Esophagus muscularis mucosa (tissue), 4 donors: ENCODE results near the gene ACACB. TPM values are rescaled to one million over a fixed set of nuclear protein-coding genes. Genes with fewer than 3 reads are reported as not detected.
A peak's percentile ranks its signal among the peaks of the same experiment; 100 is the strongest.

Experiments
- DNase-seq: peaks from one replicate; pipeline ENCODE4 v3.0.0-alpha.2; 2017; ENCODE audit errors: extremely low spot score
- H3K27ac ChIP-seq, 4 donors: fragments of 200-600 bp; sonication (generic); replicated peaks in 1 of 4; 1 replicate in 3 of 4; 2 replicates in 1 of 4; pipeline ENCODE4 v1.5.1; 2016 to 2019; ENCODE audit warnings: mild to moderate bottlenecking in 1 of 4
- H3K27me3 ChIP-seq, 4 donors: fragments of 200-600 bp; sonication (generic); one replicate each; pipeline versions ENCODE4 v1.5.1 to v1.6.0; 2016 to 2019
- H3K36me3 ChIP-seq, 4 donors: fragments of 200-600 bp; sonication (generic); one replicate each; pipeline ENCODE4 v1.5.1; 2016 to 2019
- H3K4me1 ChIP-seq, 4 donors: fragments of 200-600 bp; sonication (generic); one replicate each; pipeline ENCODE4 v1.5.1; 2016 to 2019
- H3K4me3 ChIP-seq, 4 donors: fragments of 200-600 bp; sonication (generic); 1 replicate in 2 of 4; 2 replicates in 2 of 4; pipeline ENCODE4 v1.5.1; 2016 to 2019; ENCODE audit warnings: mild to moderate bottlenecking in 4 of 4, moderate library complexity in 1 of 4
- H3K9me3 ChIP-seq, 4 donors: fragments of 200-600 bp; sonication (generic); 1 replicate in 3 of 4; 2 replicates in 1 of 4; pipeline ENCODE4 v1.5.1; 2016 to 2019
- EP300 ChIP-seq: sonication (generic); formaldehyde crosslinking; IDR thresholded peaks from one replicate; pipeline ENCODE4 v1.6.1; 2017; ENCODE audit warnings: antibody characterized with exemption
- POLR2A ChIP-seq: fragments of 450-650 bp; IDR thresholded peaks from one replicate; pipeline ENCODE4 v1.6.1; 2017; ENCODE audit warnings: antibody characterized with exemption, moderate library complexity, mild to moderate bottlenecking, low read depth
- POLR2AphosphoS5 ChIP-seq, 2 donors: sonication (generic); formaldehyde crosslinking; IDR thresholded peaks; one replicate each; pipeline ENCODE4 v1.6.1; 2017; ENCODE audit warnings: antibody characterized with exemption in 2 of 2
- WGBS: methylation state at CpG from one replicate; pipeline ENCODE4 v1.1.5; 2018; 5-methylcytosine and 5-hydroxymethylcytosine counted together
- intact Hi-C: fragments of 100-400 bp; cut with DNase I; formaldehyde crosslinking; loops from one replicate; pipeline ENCODE4 v1.15.1; 2023
- total RNA-seq, 4 donors: library from RNA; depleted of rRNA; stranded (reverse); fragments of >200 nt; gene quantifications; one replicate each; pipeline versions ENCODE4 v1.1.0 to v1.2.1, GENCODE V29; 2016
- TF ChIP-seq, protein P1 (sequence below), 3 experiments: fragments of 200-600 bp in 2 of 3; fragments of 450-650 bp in 1 of 3; sonication (generic) in 2 of 3; IDR thresholded peaks; one replicate each; pipeline ENCODE4 v1.5.1; 2017 to 2019; ENCODE audit warnings: antibody characterized with exemption in 3 of 3, mild to moderate bottlenecking in 2 of 3, moderate library complexity in 1 of 3

ACACB gene
- total RNA-seq, 4 donors from 2014 or later: 59.6 to 134 (median 108) TPM

DNA sequence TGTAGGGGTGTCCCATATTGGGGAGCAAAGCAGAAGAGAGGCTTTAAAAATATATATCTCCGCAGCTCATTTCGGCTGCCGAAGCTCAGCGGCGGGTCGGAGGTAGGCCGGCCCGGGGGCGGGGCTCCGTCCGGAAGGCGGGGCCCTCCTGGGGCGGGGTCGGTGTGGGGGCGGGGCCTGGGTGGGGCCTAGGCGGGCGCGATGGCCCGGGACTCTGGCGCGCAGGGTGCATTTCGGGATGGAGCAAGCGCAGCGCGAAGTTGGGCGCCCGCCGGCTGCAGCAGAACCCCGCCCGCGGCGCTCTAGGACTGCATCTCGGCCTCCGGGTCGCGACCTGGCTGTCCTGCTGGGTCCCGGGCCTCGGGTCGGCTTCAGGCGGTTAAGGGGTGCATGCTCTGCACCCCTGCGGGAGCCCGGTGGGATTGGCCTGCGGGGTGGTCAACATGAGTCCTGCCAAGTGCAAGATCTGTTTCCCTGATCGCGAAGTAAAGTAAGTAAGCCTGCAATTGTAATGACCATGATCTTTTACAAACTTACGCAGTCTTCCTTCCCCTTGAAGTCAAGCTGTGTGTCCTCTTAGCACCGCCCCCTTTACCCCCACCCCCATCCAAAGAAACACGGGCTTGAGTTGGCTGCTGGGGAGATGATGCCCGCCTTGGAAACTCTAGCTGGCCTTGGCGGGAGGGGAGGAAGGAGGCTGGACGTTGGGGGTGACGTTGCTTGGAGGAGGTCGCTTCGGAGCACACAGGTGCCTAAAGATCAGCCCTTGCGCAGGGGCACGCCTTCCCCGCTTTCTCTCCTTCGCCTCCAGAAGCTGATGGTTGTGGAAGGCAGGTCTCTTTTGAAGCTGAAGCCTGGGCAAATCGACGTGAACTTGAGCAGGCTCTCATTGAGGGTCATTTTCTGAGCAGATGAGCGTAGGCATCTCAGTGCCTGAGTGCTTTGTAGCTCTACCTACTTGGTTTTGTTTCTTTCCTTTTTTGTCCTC, 38.4 kb downstream of the ACACB start:
- 2% methylated on average over 31 of the region's 61 CpGs for WGBS
- intact Hi-C loops: no loop called here
- peaks cover 55 to 56% (median 56%) of the 10 kb centered on the region in 4 donors for H3K4me1 ChIP-seq

DNA sequence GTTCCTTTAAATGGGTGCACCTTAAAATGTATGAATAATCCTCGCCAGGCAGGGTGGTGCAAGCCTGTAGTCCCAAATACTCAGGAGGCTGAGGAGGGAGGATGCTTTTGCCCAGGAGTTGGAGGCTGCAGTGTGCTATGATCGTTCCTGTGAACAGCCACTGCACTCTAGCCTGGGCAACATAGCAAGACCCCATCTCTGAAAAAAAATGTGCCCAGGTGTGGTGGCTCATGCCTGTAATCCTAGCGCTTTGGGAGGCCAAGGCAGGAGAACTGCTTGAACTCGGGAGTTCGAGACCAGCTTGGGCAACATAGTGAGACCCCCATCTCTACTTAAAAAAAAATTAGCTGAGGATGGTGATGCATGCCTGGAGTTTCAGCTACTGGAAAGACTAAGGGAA, 39.6 kb downstream of the ACACB start:
- 91% methylated on average over 5 of the region's 5 CpGs for WGBS
- peak overlapping the region; percentile 89 to 96 (median 92) for H3K27ac ChIP-seq
- peaks cover 65 to 69% (median 68%) of the 10 kb centered on the region in 4 donors for H3K4me1 ChIP-seq
- no peaks in the 10 kb centered on the region for H3K27me3 ChIP-seq
- intact Hi-C loops: no loop called here
- no peaks in the 10 kb centered on the region for H3K9me3 ChIP-seq
- no peak for DNase-seq
- TF ChIP-seq, protein P1, sequence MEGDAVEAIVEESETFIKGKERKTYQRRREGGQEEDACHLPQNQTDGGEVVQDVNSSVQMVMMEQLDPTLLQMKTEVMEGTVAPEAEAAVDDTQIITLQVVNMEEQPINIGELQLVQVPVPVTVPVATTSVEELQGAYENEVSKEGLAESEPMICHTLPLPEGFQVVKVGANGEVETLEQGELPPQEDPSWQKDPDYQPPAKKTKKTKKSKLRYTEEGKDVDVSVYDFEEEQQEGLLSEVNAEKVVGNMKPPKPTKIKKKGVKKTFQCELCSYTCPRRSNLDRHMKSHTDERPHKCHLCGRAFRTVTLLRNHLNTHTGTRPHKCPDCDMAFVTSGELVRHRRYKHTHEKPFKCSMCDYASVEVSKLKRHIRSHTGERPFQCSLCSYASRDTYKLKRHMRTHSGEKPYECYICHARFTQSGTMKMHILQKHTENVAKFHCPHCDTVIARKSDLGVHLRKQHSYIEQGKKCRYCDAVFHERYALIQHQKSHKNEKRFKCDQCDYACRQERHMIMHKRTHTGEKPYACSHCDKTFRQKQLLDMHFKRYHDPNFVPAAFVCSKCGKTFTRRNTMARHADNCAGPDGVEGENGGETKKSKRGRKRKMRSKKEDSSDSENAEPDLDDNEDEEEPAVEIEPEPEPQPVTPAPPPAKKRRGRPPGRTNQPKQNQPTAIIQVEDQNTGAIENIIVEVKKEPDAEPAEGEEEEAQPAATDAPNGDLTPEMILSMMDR (IDR thresholded peaks at IDR 0.05): no peak
- no peak for TF ChIP-seq POLR2A
- no peak for TF ChIP-seq POLR2AphosphoS5 (IDR thresholded peaks at IDR 0.05)
- TF ChIP-seq EP300: no peak
- peak overlapping the region; percentile 66 to 86 (median 74) for H3K4me3 ChIP-seq
- no peaks in the 10 kb centered on the region for H3K36me3 ChIP-seq

More for the DNA sequence above, 38.4 kb downstream of the ACACB start:
- Histone ChIP-seq H3K27ac (peak overlapping the region; percentile 89 to 96 (median 92)), H3K4me3 (peak overlapping the region; percentile 66 to 86 (median 74)), H3K36me3 (no peaks in the 10 kb centered on the region), H3K27me3 (no peaks in the 10 kb centered on the region), H3K9me3 (no peaks in the 10 kb centered on the region)
- peak; percentile 97 for DNase-seq
- TF ChIP-seq POLR2AphosphoS5 (IDR thresholded peaks at IDR 0.05) (peak; percentile 85 to 89), EP300 (no peak), POLR2A (peak; percentile 41)
- TF ChIP-seq, protein P1 (IDR thresholded peaks at IDR 0.05): no peak

DNA sequence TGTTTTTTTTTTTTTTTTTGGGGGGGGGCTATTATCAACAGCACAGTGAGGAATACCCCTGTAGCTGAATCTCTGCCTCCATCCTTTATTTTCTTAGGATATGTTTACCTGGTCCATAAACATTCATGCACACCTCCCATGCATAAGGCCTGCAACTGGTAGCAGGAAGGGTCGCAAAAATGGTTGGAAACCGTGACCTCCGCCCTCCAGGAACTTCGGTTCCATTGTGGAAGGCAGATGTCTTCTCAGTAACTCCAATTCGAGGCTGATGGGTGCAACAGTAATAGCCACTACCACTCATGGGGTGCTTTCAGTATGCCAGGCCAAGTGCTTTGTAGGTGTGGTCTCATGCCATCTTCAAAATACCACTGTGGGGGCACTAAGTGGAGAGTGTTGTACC, 40.2 kb downstream of the ACACB start:
- Histone ChIP-seq H3K36me3 (no peaks in the 10 kb centered on the region), H3K4me1 (peaks cover 68 to 75% (median 74%) of the 10 kb centered on the region in 4 donors), H3K9me3 (no peaks in the 10 kb centered on the region), H3K27ac (peak overlapping the region; percentile 89 to 96 (median 92)), H3K27me3 (no peaks in the 10 kb centered on the region), H3K4me3 (peak overlapping the region; percentile 66 to 86 (median 74))
- 95% methylated on average over 5 of the region's 5 CpGs for whole genome bisulfite sequencing
- no peak for TF ChIP-seq POLR2A
- TF ChIP-seq POLR2AphosphoS5 (IDR thresholded peaks at IDR 0.05): no peak
- DNase-seq: no peak
- intact Hi-C loops: no loop called here

DNA sequence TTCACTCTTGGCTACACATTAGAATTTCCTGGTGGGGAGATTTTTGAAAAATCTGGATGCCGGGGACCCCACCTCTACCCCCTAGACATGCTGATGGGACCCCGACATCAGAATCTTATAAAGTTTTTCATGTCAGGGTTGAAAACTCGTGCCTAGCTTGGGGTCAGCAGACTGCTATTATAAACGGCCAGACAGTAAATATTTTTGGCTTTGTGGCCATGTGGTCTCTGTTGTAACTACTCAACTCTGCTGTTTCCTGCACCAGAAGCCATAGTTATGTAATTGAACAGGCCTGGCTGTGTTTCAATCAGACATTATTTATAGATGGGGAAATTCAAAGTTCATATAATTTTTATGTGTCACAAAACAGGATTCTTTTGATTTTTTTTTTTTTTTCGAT, 41.6 kb downstream of the ACACB start:
- Histone ChIP-seq H3K36me3 (no peaks in the 10 kb centered on the region), H3K27ac (peak overlapping the region; percentile 89 to 96 (median 92)), H3K4me3 (peak overlapping the region; percentile 2 to 86 (median 74)), H3K4me1 (peaks cover 79 to 89% (median 86%) of the 10 kb centered on the region in 4 donors), H3K27me3 (no peaks in the 10 kb centered on the region), H3K9me3 (no peaks in the 10 kb centered on the region)
- WGBS: 11% methylated on average over 5 of the region's 5 CpGs
- DNase-seq: no peak
- intact Hi-C loops: no loop called here
- TF ChIP-seq, protein P1 (IDR thresholded peaks at IDR 0.05): no peak
- TF ChIP-seq POLR2AphosphoS5 (IDR thresholded peaks at IDR 0.05) (peak in 1 of 2 donors; percentile 5), EP300 (no peak)

DNA sequence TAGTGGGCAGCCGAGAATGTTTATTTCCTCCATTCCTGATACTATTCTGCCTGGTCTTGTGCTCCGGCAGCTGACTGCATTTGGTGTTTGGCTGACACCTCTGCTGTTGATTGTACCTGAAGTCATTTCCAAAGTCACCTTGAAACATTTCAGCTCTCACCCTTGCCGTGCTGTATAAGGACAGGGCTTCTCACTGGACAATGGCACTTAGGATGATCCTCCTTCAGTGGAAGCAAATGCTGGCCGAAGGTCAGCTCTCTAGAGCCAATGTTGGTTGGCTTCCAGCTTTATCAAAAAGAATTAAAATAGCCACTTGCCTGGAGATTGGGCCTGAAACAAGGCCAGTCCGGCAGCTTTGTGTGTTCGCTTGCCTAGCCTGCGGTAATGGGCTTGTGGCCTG, 44.0 kb downstream of the ACACB start:
- Histone ChIP-seq H3K27me3 (no peaks in the 10 kb centered on the region), H3K4me3 (peak overlapping the region in 3 of 4 donors; percentile 5 to 8 (median 5)), H3K9me3 (no peaks in the 10 kb centered on the region), H3K4me1 (peaks cover 84 to 99% (median 93%) of the 10 kb centered on the region in 4 donors), H3K36me3 (peaks cover 0 to 15% (median 3%) of the 10 kb centered on the region in 4 donors), H3K27ac (peak overlapping the region; percentile 89 to 96 (median 92))
- no peak for DNase-seq
- intact Hi-C loops: no loop called here
- WGBS: 29% methylated on average over 7 of the region's 7 CpGs
- peak in 1 of 2 donors; percentile 64 for TF ChIP-seq POLR2AphosphoS5 (IDR thresholded peaks at IDR 0.05)
- TF ChIP-seq, protein P1 (IDR thresholded peaks at IDR 0.05): no peak
